Measurements from ENCODE around the gene MXD4. TPM values are rescaled to one million over a fixed set of nuclear protein-coding genes. Genes with fewer than 3 reads are reported as not detected.

MXD4 gene
- total RNA-seq, 1 experiment from 2014 or later = 20.4 TPM

DNA sequence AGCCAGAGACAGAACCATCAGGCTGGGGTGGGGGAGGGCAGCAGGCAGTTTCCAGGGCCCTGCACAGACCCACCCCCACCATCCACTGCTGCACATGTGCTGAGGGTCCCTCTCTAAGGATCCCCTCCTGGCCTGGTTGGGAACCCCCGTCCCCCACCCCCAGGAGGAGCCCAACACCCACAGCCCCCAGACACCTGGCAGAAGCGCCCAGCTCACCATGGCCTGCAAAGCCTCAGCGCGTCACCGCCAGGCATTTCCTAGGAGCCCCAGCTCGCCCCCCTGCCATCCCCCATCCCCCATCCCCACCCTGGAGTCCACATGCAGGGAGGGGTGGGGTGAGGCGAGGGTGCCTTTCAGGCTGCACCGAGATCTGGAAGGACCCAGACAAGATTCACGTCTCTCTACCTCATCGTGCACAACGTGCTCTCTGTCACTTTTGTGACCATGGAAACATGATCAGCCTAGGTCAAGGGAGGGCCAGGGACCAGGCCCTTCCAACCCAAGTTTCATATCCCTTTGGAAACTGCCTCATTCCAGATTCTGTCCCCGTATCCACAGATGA, 9.3 kb downstream of the MXD4 start:
- DNase-seq (ENCODE audit: low spot score) (no peak), ATAC-seq (no peak)
- H3K4me3 Mint-ChIP-seq = no peak overlapping the region
- no peaks in the 10 kb centered on the region for H3K36me3 Mint-ChIP-seq
- ChIA-PET POLR2A (no interaction called here), CTCF (interaction anchor here (1.2 kb wide), 1 partner anchor 34 kb away, joined by 4 read pairs; no protein-coding TSS in a partner anchor)
- H3K27ac Mint-ChIP-seq = peak overlapping the region; percentile 66
- no peaks in the 10 kb centered on the region for H3K9me3 Mint-ChIP-seq
- peaks cover 13% of the 10 kb centered on the region; the same call in 1 of the 2 replicates for H3K4me1 Mint-ChIP-seq
- H3K27me3 Mint-ChIP-seq (ENCODE audit: low read depth) = no peaks in the 10 kb centered on the region
- TF ChIP-seq SP1 (CRISPR knock-in tag; conservative IDR thresholded peaks at IDR 0.05) = no peak

DNA sequence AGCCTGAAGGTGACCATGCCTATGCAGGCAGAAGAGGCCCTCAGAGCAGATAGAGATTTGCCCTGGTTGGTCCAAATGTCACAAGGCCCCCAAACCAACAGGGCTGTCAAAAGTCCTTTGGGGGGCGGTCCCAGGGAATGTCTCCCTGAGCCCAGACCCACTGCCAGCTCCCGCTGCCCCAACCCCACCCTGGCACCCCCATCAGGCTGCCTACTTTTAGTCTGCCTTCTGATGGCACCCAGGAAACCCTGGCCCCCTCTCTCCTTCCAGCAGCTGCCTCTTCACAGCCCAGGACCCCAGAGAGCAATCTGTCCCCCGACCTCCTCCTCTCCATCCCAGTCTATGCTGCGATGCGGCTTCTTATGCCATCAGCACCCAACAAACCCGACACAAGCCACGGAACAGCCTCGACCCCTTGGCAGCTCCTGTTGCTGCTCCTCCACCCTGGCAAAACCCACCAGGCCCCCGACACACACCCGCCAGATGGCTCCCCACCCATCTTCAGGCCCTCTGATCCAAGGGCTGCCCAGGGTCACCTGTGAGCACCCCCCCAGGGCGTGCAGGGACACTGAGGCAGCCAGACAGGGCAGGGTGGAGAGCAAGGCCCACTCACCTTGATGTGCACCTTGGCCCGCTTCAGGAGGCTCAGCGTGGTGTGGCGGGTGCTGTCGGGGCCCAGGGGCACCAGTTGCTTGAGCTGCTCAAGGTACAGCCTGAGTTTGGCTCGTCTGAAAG, 9.9 kb downstream of the MXD4 start:
- H3K9me3 Mint-ChIP-seq = no peaks in the 10 kb centered on the region
- H3K36me3 Mint-ChIP-seq = no peaks in the 10 kb centered on the region
- DNase-seq (ENCODE audit: low spot score) = peak; percentile 7
- ChIA-PET CTCF (no interaction called here), POLR2A (no interaction called here)
- H3K4me3 Mint-ChIP-seq = no peak overlapping the region
- H3K27me3 Mint-ChIP-seq (ENCODE audit: low read depth) = no peaks in the 10 kb centered on the region
- TF ChIP-seq, protein P1, sequence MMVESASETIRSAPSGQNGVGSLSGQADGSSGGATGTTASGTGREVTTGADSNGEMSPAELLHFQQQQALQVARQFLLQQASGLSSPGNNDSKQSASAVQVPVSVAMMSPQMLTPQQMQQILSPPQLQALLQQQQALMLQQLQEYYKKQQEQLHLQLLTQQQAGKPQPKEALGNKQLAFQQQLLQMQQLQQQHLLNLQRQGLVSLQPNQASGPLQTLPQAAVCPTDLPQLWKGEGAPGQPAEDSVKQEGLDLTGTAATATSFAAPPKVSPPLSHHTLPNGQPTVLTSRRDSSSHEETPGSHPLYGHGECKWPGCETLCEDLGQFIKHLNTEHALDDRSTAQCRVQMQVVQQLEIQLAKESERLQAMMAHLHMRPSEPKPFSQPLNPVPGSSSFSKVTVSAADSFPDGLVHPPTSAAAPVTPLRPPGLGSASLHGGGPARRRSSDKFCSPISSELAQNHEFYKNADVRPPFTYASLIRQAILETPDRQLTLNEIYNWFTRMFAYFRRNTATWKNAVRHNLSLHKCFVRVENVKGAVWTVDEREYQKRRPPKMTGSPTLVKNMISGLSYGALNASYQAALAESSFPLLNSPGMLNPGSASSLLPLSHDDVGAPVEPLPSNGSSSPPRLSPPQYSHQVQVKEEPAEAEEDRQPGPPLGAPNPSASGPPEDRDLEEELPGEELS (CRISPR knock-in tag; IDR thresholded peaks at IDR 0.05) = no peak
- no peak overlapping the region for H3K27ac Mint-ChIP-seq
- peaks cover 13% of the 10 kb centered on the region; the same call in 1 of the 2 replicates for H3K4me1 Mint-ChIP-seq
- no peak for ATAC-seq

DNA sequence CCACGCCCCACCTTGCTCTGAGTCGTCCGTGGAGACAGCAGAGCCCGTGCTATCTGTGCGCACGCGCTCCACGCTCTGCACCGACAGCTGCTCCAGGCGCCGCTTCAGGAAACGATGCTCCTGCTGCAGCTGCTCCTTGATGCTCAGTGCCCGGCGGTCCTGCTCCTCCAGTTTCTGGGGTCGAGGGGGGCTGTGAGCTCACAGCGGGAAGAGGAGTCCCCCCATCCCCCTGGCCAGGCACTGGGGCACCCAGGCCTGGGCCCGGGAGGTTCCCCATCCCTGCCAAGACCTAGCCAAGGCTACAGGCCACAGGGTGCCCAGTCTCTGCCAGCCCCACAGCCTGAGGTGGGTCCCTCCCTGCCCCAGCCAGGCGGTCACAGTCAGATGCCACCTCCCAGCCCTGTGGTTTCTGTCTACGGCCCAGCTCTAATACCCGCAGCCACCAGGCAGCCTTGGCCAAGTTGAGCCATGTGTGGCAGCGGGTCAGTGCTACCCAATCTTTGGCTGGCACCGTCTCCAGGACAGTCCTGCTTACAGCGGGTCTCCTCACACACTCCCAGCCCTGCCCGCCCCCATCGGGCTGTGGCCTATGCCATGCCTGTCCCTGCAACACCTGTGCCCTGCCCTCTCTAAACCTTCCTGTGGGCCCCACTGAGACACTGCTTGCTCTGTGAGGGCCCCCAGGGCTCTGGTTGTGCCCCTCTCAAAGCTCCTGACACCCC, 10.7 kb downstream of the MXD4 start:
- H3K4me1 Mint-ChIP-seq = peaks cover 13% of the 10 kb centered on the region; the same call in 1 of the 2 replicates
- no peak overlapping the region for H3K4me3 Mint-ChIP-seq
- no peak for ATAC-seq
- POLR2A ChIA-PET = no interaction called here
- DNase-seq (ENCODE audit: low spot score) = no peak
- no peaks in the 10 kb centered on the region for H3K9me3 Mint-ChIP-seq
- CTCF ChIA-PET = no interaction called here
- no peaks in the 10 kb centered on the region for H3K36me3 Mint-ChIP-seq
- H3K27me3 Mint-ChIP-seq (ENCODE audit: low read depth) = no peaks in the 10 kb centered on the region
- H3K27ac Mint-ChIP-seq = no peak overlapping the region
- TF ChIP-seq, protein P2, sequence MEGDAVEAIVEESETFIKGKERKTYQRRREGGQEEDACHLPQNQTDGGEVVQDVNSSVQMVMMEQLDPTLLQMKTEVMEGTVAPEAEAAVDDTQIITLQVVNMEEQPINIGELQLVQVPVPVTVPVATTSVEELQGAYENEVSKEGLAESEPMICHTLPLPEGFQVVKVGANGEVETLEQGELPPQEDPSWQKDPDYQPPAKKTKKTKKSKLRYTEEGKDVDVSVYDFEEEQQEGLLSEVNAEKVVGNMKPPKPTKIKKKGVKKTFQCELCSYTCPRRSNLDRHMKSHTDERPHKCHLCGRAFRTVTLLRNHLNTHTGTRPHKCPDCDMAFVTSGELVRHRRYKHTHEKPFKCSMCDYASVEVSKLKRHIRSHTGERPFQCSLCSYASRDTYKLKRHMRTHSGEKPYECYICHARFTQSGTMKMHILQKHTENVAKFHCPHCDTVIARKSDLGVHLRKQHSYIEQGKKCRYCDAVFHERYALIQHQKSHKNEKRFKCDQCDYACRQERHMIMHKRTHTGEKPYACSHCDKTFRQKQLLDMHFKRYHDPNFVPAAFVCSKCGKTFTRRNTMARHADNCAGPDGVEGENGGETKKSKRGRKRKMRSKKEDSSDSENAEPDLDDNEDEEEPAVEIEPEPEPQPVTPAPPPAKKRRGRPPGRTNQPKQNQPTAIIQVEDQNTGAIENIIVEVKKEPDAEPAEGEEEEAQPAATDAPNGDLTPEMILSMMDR (IDR thresholded peaks at IDR 0.05) = no peak
- TF ChIP-seq, protein P3, sequence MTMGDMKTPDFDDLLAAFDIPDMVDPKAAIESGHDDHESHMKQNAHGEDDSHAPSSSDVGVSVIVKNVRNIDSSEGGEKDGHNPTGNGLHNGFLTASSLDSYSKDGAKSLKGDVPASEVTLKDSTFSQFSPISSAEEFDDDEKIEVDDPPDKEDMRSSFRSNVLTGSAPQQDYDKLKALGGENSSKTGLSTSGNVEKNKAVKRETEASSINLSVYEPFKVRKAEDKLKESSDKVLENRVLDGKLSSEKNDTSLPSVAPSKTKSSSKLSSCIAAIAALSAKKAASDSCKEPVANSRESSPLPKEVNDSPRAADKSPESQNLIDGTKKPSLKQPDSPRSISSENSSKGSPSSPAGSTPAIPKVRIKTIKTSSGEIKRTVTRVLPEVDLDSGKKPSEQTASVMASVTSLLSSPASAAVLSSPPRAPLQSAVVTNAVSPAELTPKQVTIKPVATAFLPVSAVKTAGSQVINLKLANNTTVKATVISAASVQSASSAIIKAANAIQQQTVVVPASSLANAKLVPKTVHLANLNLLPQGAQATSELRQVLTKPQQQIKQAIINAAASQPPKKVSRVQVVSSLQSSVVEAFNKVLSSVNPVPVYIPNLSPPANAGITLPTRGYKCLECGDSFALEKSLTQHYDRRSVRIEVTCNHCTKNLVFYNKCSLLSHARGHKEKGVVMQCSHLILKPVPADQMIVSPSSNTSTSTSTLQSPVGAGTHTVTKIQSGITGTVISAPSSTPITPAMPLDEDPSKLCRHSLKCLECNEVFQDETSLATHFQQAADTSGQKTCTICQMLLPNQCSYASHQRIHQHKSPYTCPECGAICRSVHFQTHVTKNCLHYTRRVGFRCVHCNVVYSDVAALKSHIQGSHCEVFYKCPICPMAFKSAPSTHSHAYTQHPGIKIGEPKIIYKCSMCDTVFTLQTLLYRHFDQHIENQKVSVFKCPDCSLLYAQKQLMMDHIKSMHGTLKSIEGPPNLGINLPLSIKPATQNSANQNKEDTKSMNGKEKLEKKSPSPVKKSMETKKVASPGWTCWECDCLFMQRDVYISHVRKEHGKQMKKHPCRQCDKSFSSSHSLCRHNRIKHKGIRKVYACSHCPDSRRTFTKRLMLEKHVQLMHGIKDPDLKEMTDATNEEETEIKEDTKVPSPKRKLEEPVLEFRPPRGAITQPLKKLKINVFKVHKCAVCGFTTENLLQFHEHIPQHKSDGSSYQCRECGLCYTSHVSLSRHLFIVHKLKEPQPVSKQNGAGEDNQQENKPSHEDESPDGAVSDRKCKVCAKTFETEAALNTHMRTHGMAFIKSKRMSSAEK (CRISPR knock-in tag; IDR thresholded peaks at IDR 0.05; ENCODE audit: borderline replicate concordance) = no peak
- TF ChIP-seq ATF1 (CRISPR knock-in tag; IDR thresholded peaks at IDR 0.05) = no peak
- no peak for TF ChIP-seq TCF7 (CRISPR knock-in tag; IDR thresholded peaks at IDR 0.05; ENCODE audit: low read depth)
- TF ChIP-seq, protein P4, sequence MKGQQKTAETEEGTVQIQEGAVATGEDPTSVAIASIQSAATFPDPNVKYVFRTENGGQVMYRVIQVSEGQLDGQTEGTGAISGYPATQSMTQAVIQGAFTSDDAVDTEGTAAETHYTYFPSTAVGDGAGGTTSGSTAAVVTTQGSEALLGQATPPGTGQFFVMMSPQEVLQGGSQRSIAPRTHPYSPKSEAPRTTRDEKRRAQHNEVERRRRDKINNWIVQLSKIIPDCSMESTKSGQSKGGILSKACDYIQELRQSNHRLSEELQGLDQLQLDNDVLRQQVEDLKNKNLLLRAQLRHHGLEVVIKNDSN (CRISPR knock-in tag; IDR thresholded peaks at IDR 0.05) = no peak
- TF ChIP-seq NR3C1 (CRISPR knock-in tag; conservative IDR thresholded peaks at IDR 0.05; ENCODE audit: low read depth) = no peak
- TF ChIP-seq RORB (CRISPR knock-in tag; IDR thresholded peaks at IDR 0.05) = no peak
- no peak for TF ChIP-seq GABPB1 (CRISPR knock-in tag; IDR thresholded peaks at IDR 0.05)
- TF ChIP-seq, protein P5, sequence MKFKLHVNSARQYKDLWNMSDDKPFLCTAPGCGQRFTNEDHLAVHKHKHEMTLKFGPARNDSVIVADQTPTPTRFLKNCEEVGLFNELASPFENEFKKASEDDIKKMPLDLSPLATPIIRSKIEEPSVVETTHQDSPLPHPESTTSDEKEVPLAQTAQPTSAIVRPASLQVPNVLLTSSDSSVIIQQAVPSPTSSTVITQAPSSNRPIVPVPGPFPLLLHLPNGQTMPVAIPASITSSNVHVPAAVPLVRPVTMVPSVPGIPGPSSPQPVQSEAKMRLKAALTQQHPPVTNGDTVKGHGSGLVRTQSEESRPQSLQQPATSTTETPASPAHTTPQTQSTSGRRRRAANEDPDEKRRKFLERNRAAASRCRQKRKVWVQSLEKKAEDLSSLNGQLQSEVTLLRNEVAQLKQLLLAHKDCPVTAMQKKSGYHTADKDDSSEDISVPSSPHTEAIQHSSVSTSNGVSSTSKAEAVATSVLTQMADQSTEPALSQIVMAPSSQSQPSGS (CRISPR knock-in tag; IDR thresholded peaks at IDR 0.05; ENCODE audit: borderline replicate concordance, low read depth) = no peak
- TF ChIP-seq, protein P6, sequence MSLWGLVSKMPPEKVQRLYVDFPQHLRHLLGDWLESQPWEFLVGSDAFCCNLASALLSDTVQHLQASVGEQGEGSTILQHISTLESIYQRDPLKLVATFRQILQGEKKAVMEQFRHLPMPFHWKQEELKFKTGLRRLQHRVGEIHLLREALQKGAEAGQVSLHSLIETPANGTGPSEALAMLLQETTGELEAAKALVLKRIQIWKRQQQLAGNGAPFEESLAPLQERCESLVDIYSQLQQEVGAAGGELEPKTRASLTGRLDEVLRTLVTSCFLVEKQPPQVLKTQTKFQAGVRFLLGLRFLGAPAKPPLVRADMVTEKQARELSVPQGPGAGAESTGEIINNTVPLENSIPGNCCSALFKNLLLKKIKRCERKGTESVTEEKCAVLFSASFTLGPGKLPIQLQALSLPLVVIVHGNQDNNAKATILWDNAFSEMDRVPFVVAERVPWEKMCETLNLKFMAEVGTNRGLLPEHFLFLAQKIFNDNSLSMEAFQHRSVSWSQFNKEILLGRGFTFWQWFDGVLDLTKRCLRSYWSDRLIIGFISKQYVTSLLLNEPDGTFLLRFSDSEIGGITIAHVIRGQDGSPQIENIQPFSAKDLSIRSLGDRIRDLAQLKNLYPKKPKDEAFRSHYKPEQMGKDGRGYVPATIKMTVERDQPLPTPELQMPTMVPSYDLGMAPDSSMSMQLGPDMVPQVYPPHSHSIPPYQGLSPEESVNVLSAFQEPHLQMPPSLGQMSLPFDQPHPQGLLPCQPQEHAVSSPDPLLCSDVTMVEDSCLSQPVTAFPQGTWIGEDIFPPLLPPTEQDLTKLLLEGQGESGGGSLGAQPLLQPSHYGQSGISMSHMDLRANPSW (CRISPR knock-in tag; conservative IDR thresholded peaks at IDR 0.05; ENCODE audit: low read depth) = no peak
- TF ChIP-seq CREB1 (CRISPR knock-in tag; IDR thresholded peaks at IDR 0.05) = no peak

All from WTC11 (cell line).